HG02943 (cell line): ENCODE data around the gene B3GAT1.

Experiments
- ATAC-seq: cut with Tn5 transposase; IDR thresholded peaks from one replicate; pipeline ENCODE4 v1.9.1; 2021; ENCODE audit warnings: mild to moderate bottlenecking, low read depth, moderate library complexity; ENCODE audit not compliant: unreplicated experiment

B3GAT1 gene

DNA sequence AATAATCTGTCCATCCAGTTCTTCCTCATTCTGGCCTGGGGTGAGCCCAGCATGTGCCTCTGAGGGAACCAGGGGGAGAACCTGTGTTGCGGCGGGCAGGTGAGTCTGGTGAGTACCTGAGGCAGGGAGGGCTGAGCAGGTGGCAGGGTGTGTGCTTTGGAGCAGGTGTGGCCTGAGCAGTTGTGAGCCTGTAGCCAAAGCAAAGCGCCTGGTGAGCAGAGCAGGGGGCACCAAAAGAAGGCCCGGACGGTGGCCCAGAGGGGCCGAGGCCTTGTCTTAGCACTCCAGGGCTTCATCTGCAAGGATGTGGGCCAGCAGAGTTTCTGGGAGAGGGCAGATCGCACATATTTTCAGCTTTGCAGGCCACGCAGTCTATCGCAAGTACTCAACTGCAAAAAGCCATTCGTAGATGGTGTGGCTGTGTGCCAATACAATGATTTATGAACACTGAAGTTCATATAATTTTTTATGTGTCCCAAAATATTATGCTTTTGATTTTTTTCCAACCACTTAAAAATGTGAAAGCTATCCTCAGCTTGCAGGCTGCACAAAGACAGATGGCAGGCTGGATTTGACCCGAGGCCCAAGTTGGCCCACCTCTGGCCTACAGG is 71.6 kb downstream of the B3GAT1 start:
- ATAC-seq, result no peak

DNA sequence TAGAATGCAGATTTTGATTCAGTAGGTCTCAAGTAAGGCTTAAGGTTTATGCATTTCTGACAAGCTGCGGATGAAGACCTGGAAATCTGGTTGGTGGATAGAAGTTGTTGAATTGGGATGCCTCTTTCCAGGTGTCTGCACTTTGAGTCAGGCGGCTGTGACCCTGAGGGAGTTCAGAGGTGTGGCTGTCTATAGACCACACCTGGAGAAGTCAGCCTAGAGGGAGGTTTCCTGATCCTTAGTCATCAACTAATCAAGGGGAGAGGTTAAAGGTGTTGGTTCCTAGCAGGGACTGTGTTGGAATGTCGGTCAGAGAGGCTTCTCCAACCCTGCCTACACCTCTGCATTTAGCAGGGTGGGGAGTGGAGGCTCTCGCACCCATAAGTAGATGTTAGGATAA is 72.3 kb downstream of the B3GAT1 start:
- ATAC-seq, result no peak

DNA sequence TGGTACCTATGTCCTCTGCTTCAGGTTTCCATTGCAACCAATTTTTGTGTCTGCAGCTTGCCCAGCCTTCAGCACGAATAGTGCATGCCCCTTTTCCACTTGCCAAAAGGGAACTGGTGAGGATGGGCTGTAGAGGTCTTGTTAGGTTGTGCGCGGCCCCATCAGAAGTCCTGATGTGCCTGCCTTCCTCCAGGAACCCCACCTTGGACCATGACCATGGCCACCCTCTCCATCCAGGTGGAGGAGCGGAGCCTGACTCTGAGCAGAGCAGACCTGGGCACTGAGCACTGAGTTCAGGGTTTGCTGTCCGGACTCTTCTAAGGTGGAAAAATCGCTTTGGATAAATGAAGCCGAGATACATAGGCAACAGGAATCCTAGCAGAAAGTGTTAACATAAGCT is 73.4 kb downstream of the B3GAT1 start:
- no peak for ATAC-seq

DNA sequence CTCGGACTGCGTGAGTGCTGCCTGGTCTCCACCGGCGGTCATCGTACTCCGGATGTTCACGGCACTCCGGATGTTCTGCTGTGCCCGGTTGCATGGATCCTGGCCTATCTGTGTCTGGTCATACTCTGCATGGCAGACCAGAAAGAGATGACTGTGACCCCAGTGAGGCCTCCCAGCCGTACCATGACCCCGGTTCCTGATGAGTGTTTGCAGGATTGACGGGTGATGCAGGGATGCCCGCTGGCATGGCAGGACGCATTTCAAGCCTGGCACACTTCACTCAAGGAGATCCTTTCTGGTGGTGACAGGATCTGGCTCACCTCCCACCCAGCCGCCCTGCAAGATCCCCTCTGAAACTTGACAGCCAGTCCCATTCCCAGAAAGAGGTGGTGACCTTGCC is 74.0 kb downstream of the B3GAT1 start:
- no peak for ATAC-seq

DNA sequence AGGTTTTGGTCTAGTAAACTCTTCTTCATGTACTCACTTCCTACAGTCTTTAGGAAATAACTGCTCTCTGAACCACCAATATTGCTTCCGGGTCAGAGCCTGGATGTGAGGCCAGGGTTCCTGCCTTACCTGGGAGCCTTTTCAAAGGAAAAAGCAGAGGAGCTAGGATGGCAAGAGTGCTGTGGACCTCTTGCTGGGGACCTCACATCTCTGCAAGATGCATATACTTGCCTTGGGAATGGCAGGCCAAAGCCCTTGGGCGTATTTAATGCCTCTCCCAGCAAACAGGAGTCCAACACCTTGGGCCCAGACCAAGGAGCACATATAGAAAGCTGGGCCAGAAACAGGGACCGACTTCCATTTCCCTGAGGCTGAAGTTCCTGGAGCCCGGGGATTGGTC is 75.0 kb downstream of the B3GAT1 start:
- no peak for ATAC-seq

DNA sequence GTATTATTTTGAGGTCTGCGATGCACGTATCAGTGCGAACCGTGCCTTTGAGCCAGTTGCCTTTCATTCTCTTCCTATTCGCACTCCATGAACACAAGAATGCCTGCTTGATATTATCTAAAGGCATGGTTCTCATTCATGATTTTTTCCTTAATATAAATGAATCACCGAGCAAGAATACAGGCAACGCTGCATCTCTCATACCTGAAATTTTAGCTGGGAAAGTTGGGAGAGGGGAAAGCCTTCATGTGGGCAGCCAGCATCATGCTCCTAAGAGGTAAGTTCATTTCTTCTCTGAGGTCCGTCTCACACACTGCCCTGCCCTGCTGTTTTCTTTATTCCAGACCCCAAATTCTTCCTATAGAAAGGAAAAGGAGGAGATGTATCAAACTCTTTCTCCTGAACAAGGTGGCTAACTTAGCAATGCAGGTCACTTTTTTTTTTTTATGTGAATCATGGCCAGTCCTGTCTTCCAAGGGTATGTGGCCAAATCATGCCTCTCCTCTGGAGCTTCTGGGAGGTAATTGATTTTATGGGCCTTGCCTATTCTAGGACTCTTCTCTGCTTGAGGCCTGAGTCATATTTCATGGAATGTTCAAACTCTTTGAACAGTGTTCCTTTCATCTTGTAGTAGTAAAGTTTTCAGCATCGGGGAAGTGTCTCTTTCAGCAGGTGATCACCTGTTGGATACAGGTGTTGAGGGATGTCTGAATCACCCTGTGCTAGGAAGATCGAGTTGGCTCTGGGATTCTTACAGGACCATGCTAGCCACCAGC is 77.1 kb downstream of the B3GAT1 start:
- ATAC-seq, result no peak

DNA sequence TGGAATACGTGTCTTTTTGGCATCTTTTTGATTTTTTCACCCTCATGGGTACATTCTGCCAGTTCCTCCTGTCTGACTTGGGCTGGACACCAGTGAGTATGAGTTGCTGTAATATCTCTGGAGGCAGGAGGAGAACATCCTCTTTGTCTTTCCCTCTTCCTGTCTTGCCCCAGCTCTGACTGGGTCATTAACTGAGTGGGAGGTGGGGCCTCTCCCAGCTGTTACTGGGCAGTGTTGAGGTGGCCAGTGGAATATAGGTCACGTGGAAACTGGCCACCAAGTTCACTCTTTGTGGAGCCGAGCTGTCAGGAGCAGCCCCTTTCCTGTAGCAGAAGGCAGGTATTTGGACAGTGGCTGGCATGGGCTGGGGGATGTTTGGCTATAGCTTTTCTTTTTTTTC is 78.1 kb downstream of the B3GAT1 start:
- no peak for ATAC-seq

DNA sequence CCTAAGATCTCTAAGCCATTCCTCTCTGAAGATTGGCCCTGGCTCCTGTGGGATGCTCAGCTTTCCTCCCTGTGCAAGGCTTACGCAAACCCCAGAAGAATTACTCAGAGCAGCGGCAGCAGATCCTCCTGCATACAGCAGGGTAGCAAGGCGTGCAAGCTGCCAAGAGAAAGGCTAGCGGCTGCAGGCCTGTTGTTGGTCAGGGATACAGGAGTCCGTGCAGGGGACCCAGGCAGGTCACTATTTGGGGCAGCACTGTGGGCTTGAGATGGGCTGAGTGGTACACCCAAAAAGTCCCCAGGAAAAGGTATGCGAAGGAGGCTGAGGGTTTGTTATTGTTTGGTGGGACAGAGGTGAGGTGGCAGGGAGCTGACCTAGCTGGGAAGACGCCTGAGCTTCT is 78.7 kb downstream of the B3GAT1 start:
- no peak for ATAC-seq

DNA sequence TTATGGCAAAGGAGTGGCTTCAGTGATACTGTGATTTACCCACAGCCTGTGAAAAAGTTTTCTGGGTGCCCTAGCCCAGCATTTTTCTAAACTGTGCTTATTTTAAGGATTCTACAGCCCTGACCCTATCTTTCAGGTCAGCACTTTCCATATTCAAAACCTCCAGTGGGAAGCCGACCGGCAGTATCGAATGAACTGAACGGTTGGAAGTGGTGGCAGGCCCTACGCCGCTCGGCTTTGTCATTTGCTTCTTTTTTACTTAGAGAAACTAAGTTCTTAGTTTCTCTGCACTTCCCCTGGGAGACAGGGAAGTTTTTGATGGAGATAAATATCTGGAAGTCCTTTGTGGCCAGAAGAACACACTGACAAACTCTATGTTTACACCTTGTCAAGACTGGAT is 79.3 kb downstream of the B3GAT1 start:
- no peak for ATAC-seq

DNA sequence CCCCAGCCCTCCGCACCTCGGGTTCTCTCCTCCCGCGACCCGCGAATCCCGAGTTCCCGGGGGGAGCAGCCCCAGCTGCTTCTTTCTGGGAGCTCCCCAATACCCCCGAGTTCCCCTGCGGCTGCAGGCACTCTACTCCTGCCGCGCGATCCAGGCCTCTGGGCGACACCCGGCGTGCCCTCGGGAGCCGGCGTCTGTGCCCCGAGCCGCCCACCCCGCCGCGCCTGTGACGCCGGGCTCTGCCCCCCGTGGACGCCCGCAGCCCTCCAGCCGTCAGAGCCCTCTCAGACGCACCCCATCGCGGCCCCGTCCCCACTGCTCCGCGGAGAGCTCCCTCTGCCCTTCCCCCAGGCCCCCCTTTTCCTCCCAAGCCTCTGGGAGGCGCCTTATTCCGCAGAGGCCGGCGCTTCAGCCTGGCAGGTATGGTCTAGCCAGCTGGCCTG is 79.8 kb downstream of the B3GAT1 start:
- no peak for ATAC-seq

DNA sequence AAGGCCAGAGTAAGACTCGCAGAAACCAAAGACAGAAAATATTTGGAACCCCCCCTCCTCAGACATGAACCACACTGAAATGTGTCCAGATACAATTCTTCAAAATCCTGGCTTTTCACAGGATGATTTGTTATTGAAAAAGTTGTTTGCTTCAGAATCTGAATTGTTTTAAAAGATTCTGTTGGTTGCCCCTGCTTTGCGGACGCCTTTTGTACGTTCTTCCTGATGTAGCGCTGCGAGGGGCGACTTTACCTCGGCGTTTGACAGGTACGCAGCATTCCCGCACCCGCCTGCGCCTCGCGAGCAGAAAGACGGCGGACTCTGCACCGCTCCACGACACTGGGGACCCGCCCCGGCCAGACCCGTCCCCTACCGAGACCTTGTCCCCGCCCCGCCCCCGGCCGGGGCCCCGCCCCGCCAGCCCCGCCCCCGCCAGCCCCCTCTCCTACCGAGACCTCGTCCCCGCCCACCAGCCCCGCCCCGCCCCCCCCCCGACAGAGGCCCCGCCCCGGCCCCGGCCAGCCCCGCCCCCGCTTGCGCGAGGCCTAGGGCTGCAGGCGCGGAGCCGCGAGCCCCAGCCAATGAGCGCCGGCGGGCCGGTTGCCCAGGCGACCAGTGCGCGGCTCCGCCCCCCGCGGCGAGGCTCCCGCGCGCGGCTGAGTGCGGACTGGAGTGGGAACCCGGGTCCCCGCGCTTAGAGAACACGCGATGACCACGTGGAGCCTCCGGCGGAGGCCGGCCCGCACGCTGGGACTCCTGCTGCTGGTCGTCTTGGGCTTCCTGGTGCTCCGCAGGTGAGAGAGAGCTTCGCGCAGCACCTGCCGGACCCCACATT is 80.5 kb downstream of the B3GAT1 start, which contains the start of gene GLB1L2:
GLB1L2 (plus strand) TSS at position 635 of the 835 bp plus-strand sequence; CDS start at position 709, 74 bp downstream.
- peak; percentile 64 for ATAC-seq

DNA sequence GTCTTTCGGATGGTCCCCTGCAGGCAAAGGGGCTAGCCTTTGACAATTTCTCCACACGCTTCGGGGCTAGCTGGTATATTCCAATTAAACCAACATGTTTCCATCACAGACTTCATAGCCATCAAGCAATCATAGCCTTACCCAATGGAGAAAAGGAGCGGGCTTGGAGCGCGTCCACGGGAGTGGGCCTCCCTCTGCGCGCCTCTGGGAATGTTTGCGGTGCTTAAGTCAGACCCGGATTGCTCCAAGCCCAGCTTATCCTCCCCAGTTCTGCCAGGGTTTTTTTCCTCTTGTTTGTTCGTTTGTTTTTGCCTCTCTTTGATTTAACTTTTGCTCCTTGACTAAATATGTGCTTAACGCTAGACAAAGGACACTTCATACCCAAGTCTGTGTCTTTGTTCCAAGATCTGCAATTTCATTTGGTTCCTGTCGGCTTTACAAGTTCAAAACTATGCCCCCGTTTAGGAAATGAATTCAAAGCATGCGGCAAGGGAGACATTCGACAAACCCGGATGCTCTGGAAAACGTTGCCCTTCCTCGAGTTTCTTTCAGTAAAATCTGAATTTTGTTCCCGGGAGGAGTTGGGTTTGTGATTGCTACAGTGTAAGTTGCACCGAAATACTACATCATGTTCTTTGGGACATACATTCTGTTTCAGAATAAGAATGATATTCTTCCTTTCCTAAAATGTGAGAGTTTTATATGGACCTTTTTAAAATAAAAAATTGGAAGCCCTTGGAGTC is 81.3 kb downstream of the B3GAT1 start:
- ATAC-seq, result no peak
